NCI-H187 treated with DMSO at 0.1 percent for 48 hours (cell line): ENCODE data around the gene IL31.
"Not testable (repeated sequence)": the region's sequence is repeated elsewhere in the genome, so short reads cannot be mapped to it uniquely, and the experiment has no call there.

Source experiments
- DNase-seq: peaks from one replicate; lab custom pipeline; 2025; lab: John Stamatoyannopoulos, UW

Gene IL31

DNA sequence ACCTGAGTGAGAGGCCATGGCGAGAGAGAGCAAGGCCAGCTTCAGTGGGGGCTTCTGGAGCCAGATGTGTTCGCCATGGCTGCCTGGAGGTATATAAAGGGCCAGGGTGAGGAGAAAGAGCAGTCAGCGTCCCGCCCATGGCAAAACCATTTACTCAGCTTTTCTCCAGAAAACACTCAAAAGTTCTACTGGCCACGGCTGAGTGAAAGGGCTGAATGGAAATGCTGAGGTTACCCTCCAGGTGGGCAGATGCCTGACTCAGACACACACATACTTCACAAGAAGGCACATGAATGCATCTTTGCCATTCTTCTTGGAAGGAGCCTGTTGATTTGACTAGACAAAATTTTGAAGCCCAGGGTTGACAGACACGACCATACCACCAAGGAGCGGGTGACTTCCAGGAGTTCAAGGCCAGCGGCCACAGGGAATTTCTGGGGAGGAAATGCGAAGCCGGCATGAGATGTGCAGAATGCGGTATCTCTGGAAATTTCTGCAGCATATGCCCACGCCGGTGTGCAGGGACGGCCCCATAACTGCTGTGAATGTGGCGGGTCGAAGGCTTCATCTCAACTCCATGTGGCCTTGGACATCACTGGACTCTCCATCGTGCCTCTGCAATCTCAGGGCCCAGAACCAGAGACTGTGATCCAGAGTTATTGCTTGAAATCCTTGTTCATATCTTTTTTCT, at the start of gene IL31:
IL31 (minus strand) TSS at position 67 of the 691 bp plus-strand sequence; CDS start at position 18, 49 bp downstream.
- DNase-seq: peak; percentile 23

DNA sequence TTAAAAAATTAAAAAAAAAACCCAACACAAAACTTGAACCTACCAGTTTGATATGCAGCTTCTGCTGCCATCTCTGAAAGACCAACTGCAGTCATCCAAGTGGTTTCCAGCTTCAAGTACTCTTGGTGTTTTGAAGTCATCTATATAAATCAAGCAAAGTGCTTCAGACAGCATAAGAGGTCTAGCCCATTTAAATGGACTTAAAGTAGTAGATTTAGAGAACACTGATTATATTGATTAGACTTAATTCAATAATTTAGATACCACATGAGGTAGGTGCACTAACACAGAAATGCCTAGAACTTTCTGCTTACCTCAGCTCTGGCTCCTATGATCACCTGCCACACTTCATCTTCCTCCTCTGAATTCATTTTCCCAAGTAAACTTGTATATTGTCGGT, 42.4 kb upstream of the IL31 start:
- no peak for DNase-seq

DNA sequence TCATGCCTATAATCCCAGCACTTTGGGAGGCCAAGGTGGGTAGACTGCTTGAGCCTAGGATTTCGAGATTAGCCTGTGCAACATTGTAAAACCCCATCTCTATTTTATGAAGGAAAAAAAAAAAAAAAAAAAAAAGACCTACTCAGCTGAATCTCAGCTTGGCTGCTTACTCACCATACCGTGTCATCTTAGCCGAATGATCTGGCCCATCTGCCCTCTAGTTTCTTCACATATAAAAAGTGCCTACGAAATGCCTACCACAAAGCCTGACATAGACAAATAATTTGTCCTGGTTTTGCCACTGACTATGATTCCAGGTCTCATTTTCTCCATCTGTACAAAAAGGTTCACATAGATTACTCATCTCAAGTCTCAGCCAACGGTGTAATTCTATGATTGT, 41.8 kb upstream of the IL31 start:
- no peak for DNase-seq

DNA sequence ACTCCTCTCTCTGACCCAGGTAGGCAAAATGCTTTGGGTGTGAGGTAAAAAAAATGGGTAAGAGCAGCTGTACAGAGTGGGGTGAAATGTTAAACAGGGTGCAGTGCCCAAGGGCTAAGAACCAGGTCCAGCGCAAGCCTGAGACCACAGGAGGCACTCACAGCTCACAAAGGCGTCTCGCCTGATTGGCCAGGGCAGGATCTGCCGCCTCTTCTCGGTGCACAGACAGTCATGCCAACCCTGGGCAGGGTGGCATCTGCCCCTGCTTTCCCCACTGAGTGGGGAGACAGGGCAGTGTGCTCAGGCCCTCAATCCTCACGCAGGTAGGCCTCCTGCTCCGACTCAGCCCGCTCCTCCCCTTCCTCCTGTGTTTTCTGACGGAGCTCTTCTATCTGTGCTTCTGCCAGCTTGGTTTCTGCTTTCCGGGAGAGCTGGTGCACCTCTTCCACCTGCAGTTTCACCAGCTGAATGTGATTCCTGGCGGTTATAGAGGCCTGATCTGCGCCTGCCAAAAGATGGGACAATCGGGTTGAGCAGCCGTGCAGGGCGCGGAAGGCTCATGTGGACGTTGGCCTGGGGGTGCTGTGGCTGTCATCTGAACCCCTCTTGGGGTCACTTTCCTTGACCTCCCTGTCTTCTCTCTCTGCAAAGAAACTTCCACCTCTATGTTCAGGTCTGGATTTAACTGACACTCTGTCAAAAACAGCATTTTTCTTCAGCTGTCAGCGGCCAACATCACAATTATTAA, 34.2 kb upstream of the IL31 start:
- DNase-seq: no peak

DNA sequence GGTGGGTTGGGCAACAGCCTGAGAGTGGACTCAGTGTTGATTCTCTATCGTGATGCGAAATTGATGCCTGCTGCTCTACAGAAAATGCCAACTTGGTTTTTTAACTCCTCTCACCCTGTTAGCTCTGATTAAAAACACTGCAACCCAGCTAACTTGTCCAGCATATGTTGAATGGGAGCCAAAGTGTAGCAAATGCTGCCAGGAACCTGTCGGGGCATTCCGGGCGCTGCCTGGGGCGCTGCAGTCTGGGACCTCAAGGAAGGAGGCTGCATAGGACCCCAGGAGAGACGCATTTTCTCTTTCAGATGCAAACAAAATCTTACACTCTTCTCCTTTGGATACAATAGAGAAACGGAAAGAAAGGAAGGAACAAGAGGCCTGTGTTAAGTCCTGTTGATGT, 33.4 kb upstream of the IL31 start:
- no peak for DNase-seq

DNA sequence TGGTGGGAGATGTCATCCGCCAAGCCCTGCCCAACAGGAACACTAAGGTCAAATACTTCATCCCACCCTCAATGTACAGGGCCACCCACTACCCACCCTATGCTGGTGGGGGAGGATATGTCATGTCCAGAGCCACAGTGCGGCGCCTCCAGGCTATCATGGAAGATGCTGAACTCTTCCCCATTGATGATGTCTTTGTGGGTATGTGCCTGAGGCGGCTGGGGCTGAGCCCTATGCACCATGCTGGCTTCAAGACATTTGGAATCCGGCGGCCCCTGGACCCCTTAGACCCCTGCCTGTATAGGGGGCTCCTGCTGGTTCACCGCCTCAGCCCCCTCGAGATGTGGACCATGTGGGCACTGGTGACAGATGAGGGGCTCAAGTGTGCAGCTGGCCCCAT, 33.0 kb upstream of the IL31 start:
- DNase-seq: no peak

DNA sequence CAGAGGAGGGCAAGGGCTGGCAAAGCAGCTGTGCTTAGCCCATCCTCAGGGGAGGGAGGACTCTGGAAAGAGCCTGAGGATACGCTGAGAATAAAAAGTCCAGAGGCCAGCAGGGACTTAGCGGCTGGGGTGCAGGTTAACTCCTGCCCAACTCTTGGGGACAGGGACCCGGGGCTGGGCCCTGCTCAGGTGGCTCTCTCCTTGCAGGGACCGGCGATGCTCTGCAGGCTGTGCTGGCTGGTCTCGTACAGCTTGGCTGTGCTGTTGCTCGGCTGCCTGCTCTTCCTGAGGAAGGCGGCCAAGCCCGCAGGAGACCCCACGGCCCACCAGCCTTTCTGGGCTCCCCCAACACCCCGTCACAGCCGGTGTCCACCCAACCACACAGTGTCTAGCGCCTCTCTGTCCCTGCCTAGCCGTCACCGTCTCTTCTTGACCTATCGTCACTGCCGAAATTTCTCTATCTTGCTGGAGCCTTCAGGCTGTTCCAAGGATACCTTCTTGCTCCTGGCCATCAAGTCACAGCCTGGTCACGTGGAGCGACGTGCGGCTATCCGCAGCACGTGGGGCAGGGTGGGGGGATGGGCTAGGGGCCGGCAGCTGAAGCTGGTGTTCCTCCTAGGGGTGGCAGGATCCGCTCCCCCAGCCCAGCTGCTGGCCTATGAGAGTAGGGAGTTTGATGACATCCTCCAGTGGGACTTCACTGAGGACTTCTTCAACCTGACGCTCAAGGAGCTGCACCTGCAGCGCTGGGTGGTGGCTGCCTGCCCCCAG, 32.3 kb upstream of the IL31 start:
- DNase-seq: no peak

DNA sequence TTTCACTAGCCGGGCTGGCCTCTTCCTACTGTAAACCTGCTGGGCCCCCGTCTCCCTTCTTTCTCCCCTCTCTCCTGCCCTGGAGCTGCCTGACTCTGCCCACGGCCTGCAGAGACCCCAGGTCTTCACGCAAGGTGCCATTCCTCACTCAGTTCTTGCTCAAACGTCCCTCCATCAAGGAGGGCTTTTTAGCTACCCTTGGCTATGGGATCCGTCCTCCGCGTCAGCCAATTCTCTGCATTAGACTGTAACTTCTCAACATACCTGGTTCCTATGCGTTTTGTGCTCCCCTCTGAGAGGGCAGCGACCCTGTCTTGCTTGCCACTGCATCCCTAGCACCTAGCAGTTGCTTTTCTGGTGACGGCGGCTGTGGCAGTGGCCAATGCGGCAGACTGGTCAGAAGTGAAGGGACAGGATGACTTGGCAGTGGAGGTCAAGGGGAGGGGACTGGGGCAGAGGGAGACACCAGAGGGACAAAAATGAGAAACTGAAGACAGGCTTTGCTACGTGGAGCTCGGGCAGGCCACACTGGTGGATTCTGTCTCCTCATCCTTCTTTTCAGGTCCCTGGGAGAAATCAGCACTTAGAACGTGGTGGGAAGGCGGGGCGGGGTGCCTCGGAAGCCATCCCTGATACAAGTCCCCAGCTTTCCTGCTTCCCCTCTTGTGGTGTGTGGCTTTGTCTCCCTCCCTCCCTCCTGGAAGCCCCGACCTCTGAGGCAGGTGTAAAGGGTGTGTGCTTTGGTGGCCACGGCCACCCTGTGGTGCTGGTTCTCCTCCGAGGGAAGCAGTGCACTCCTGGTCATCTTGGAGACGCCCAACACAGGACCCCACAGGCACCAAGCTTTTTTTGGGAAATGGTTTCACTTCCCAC, 31.3 kb upstream of the IL31 start:
- DNase-seq: no peak

DNA sequence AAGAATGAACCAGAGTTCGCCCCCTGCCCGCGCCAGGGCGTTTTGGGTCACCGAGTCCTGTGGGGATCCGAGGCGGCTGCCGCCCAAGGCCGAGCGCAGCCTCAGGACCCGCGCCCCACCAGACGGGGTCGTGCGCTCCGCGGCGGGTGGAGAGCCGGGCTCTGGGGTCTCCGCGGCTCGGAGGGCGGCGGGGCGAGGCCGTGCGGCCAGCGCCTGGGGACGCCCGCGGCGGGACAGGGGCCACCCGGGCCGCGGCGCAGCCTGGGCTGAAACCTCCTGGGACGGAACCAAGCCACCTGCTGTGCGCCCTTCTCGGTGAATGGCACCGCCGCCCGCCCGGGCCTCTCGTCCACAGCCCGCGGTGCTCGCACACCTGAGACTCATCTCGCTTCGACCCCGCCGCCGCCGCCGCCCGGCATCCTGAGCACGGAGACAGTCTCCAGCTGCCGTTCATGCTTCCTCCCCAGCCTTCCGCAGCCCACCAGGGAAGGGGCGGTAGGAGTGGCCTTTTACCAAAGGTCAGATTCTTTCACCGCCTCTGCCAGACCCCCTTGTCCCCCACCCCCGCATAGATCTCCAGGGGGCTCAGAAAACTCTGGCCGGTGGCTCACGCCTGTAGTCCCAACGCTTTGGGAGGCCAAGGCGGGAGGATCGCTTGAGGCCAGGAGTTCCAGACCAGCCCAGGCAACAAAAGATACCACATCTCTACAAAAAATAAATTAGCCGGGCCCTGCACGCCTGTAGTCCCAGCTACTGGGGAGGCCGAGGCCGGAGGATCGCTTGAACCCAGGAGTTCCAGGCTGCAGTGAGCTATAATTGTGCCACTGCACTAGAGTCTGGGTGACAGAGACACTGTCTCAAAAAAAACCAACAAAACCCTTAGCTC, 30.4 kb upstream of the IL31 start:
- DNase-seq: no peak

DNA sequence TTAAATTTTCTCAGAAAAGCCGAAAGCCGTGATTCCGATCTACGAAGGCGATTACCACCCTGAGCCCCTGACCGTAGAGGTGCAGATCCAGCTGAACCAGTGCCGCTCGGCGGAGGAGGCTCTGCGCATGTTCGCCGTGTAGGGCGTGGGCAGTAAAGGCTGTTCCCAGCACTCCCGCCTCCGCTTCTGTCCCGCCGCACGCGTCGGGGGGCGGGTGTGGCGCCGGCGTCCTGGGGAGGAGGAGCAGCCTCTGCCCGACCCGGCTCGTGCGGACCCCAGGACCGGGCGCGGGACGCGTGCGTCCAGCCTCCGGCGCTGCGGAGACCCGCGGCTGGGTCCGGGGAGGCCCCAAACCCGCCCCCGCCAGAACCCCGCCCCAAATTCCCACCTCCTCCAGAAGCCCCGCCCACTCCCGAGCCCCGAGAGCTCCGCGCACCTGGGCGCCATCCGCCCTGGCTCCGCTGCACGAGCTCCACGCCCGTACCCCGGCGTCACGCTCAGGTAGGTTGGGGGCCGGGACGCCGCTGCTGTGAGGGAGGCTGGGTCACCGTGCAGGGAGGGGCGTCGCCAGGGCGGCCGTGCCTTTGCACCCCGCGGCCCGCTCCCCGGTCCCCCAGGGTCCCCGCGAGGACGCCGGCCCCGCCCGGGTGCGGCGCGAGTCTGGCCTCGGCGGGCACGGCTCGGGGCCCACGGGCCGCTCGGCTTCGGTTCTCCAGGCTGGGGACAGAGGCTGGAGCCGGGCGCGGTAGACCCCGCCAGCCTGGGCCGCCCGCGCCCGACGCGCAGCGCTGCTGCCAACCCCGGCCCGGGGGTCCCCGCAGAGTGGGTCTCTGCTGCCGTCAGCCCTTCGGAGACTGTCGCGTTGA, 29.5 kb upstream of the IL31 start, which contains the start of gene B3GNT4:
B3GNT4 (plus strand) TSS at position 409 of the 866 bp plus-strand sequence. CDS start 910 bp downstream, outside the sequence.
- peak; percentile 10 for DNase-seq

DNA sequence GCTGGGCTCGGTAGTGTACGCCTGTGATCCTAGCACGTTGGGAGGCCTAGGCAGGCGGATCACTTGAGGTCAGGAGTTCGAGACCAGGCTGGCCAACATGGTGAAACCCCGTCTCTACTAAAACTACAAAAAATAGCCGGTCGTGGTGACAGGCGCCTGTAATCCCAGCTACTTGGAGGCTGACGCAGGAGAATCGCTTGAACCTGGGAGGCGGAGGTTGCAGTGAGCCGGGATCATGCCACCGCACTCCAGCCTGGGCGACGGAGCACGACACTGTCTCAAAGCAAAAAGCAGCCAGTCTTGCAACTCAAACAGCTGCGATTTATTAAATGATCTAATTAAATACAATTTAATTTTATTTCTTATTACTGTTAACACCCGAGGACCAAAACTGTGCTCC, 28.8 kb upstream of the IL31 start:
- not testable (repeated sequence) for DNase-seq

DNA sequence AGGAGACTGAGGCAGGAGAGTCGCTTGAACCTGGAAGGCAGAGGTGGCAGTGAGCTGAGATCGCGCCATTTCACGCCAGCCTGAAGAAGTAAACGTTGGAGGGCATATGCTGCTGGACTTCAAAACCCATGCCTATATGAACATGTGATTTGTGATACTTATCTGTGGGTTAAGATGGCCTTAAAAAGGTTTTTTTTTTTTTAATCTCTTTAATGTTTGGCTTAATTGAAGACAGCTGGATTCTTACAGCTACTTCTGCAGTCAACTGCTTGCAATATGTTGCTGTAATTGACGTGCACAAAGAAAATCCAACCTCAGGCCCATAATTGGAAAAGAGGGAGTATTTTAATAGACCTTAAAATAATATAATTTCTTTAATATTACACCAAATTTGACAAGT, 28.0 kb upstream of the IL31 start:
- DNase-seq: no peak

DNA sequence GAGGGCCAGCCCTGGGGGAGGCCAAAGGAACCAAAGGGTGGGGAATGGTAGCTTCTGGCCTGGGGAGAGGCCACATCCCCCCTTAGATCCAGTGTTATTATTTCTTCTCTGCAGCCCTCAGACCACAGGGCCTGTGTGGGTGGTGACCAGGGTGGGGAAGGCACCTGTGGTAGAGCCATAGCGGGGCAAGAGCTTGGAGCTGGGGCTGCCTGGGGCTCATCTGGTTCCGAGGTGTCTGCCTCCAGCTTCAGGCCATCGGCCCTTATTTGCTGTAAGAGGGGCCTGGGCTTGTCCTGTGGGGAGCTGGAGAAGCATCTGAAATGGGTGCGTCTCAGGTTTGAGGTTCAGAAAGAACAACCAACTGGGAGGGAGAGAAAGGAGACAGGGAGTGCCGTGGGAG, 27.4 kb upstream of the IL31 start:
- no peak for DNase-seq

DNA sequence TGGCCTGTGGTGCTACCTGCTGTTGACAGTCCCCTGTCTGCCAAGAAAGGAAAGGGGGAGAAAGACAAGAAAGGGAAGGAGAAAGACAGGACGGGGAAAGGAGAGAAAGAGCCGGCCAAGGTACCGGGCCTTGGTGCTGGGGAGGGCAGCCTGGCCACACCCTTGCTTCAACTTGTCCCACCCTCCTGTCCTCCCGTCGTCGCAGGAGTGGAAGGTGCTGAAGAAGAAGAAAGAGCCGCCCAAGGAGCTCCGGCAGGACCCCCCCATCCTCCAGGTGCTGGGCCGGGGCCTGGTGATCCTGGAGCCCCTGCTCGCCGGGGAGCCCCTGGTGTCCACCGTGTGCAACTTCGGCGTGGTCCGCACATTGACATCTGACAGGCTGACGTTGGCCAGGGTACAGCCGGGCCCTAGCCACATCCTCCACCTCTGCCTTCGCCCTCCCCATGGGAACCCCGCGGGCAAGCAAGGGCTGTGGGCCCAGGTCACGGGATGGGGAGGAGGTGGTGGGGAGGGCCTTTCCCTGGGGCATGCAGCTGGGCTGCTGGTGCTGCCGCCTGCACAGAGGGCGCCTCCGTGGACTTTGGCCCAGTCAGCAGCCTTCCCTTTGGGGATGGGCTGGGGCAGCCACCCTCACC, 26.6 kb upstream of the IL31 start:
- no peak for DNase-seq

DNA sequence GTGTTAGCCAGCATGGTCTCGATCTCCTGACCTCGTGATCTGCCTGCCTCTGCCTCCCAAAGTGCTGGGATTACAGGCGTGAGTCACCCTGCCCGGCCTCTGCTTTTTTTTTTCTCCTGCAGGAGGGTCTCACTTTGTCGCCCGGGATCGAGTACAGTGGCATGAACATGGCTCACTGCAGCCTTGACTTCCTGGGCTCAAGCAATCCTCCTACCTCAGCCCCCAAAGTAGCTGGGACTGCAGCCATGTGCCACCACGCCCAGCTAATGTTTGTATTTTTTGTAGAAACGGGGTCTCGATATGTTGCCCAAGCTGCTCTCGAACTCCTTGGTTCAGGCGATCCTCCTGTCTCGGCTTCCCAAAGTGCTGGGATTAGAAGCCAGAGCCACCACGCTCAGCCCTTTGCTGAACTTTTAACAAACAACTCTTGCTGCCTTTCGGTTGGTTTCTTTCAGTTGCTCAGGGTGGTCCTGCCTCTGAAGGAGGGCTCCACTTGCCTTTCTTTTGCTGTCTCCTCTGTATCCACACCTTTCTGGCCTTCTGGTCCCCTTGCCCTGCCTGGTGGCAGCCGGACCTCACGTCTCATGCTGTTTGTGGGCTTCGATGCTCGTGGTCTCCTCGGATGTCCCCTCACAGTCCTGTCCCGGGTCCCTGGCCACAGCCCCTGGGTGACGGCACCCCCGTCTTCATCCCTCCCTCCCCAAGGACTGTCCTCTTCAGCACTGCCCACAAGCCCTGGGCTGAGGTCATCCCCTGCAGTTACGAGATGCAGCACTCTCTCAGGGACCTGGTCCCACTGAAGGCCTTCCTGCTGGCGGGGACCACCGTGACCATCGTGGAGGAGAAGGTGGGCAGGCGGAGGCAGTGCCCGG, 25.7 kb upstream of the IL31 start:
- no peak for DNase-seq

DNA sequence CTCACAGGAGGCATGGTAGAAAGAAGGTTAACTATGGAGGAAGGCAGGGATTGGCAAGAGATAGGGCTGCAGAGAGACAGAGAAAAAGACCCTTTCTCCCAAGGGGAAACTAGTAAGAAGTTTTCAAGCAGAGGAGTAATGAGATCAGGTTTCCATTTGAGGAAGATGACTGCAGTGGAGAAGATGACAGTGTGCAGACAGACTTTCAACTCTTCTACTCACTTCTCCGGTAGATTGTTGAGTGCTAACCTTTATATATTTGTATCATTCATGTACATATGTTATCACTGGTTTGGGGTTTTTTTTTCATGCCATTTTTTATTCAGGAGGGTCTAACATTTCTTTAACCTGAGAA, 23.6 kb upstream of the IL31 start:
- DNase-seq: no peak

DNA sequence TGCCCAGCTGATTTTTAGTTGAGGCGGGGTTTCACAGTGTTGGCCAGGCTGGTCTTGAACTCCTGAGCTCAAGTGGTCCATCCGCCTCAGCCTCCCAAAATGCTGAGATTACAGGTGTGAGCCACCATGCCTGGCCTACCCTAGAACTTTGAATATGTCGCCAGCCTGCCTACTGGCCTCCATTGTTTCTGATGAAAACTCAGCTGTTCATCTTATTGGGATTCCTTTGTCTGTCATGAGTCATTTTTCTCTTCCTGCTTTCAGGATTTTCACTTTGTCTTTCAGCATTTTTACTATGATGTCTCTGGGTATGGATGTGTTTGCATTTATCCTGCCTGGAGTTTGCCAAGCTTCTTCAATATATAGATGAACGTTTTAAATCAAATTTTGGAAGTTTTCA, 21.4 kb upstream of the IL31 start:
- no peak for DNase-seq

DNA sequence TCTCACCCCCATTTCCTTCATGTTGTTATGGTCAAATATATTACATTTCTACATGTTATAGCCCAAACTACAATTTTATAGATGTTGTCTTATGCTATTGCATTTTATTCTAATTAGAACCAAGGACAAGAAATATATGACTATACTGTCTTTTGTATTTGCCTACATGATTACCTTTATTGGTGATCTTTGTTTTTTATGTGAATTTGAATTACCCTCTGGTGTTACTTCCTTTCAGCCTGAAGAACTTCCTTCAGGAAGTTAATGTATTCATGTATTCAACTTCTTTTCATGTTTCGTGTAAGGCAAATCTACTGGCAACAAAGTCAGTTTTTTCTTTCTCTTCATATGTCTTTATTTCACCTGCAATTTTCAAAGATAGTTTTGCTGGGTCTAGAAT, 20.8 kb upstream of the IL31 start:
- DNase-seq: no peak
